Parathyroid adenoma (tissue), 2 donors: ENCODE measurements around the gene LRRC31.
A peak's percentile ranks its signal among the peaks of the same experiment; 100 is the strongest.

Experiments used
- H2AFZ ChIP-seq: fragments of 300-600 bp; sonication (generic); one replicate; pipeline ENCODE4 v1.7.0; 2017; ENCODE audit warnings: antibody characterized with exemption, mild to moderate bottlenecking
- H3K27ac ChIP-seq: fragments of 300-600 bp; sonication (generic); one replicate; pipeline ENCODE4 v1.7.0; 2017
- H3K27me3 ChIP-seq: fragments of 300-600 bp; sonication (generic); one replicate; pipeline ENCODE4 v1.7.0; 2017; ENCODE audit warnings: low read length; ENCODE audit not compliant: control insufficient read depth, insufficient read depth
- H3K36me3 ChIP-seq: fragments of 300-600 bp; sonication (generic); one replicate; pipeline ENCODE4 v1.7.0; 2017; ENCODE audit warnings: low read length; ENCODE audit not compliant: control insufficient read depth, insufficient read depth
- H3K4me1 ChIP-seq: fragments of 300-600 bp; sonication (generic); one replicate; pipeline ENCODE4 v1.7.0; 2017; ENCODE audit warnings: control low read depth
- H3K4me2 ChIP-seq: fragments of 300-600 bp; sonication (generic); one replicate; pipeline ENCODE4 v1.7.0; 2017; ENCODE audit warnings: low read length
- H3K4me3 ChIP-seq: fragments of 300-600 bp; sonication (generic); one replicate; pipeline ENCODE4 v1.7.0; 2017; ENCODE audit warnings: low read depth, low read length
- H3K79me2 ChIP-seq: fragments of 300-600 bp; sonication (generic); one replicate; pipeline ENCODE4 v1.7.0; 2017; ENCODE audit warnings: control low read depth
- H3K9ac ChIP-seq: fragments of 300-600 bp; sonication (generic); one replicate; pipeline ENCODE4 v1.7.0; 2017; ENCODE audit warnings: mild to moderate bottlenecking
- H3K9me3 ChIP-seq: fragments of 300-600 bp; sonication (generic); one replicate; pipeline ENCODE4 v1.7.0; 2017; ENCODE audit warnings: low read length; ENCODE audit not compliant: control insufficient read depth
- TF ChIP-seq, protein P1 (sequence below): fragments of 300-600 bp; sonication (generic); IDR thresholded peaks from one replicate; pipeline ENCODE4 v1.7.0; 2017; ENCODE audit warnings: antibody characterized with exemption, mild to moderate bottlenecking
- donor health status: primary hyperparathyroidism.

LRRC31 gene

DNA sequence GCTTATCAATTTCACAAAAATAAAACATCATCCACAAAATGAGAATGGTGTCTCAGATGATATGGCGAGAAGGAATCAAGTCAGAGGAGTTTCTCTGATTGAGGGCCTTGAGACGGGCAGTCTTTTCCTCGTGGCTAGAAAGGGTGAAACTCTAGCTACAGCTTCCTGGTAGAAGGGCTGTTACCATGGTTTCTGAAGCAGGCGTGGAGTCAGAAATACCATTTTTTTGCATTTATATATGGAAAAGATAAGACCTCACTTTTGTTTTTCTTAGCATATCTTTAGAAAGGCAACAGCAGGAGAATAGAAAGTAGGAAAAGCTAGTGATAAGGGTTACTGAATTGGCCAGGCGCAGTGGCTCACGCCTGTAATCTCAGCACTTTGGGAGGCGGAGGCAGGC is 24.4 kb upstream of the LRRC31 start:
- no peak overlapping the region for H3K9ac ChIP-seq
- H3K27ac ChIP-seq, result no peak overlapping the region
- H2AFZ ChIP-seq, result no peak overlapping the region
- no peaks in the 10 kb centered on the region for H3K9me3 ChIP-seq
- no peaks in the 10 kb centered on the region for H3K36me3 ChIP-seq
- H3K27me3 ChIP-seq, result no peaks in the 10 kb centered on the region
- TF ChIP-seq, protein P1, sequence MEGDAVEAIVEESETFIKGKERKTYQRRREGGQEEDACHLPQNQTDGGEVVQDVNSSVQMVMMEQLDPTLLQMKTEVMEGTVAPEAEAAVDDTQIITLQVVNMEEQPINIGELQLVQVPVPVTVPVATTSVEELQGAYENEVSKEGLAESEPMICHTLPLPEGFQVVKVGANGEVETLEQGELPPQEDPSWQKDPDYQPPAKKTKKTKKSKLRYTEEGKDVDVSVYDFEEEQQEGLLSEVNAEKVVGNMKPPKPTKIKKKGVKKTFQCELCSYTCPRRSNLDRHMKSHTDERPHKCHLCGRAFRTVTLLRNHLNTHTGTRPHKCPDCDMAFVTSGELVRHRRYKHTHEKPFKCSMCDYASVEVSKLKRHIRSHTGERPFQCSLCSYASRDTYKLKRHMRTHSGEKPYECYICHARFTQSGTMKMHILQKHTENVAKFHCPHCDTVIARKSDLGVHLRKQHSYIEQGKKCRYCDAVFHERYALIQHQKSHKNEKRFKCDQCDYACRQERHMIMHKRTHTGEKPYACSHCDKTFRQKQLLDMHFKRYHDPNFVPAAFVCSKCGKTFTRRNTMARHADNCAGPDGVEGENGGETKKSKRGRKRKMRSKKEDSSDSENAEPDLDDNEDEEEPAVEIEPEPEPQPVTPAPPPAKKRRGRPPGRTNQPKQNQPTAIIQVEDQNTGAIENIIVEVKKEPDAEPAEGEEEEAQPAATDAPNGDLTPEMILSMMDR, result no peak
- H3K4me3 ChIP-seq, result no peak overlapping the region
- H3K4me2 ChIP-seq, result no peak overlapping the region
- no peaks in the 10 kb centered on the region for H3K79me2 ChIP-seq
- H3K4me1 ChIP-seq, result no peaks in the 10 kb centered on the region

DNA sequence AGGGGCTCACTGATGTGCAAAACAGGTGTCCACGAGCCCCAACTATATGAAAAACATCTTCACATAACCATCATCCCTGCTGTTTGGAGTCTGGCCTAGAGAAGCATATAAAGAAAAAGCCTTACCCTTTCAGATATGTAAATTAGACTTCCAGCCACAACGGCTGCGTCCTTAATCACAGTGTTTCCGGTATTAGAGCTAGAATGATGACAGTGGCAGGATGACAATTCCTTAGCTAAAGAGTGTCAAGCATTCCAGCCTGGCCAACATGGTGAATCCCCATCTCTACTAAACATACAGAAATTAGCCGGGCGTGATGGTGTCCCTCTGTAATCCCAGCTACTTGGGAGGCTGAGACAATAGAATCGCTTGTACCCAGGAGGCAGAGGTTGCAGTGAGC is 22.2 kb upstream of the LRRC31 start:
- Histone ChIP-seq H3K9me3 (no peaks in the 10 kb centered on the region), H2AFZ (no peak overlapping the region), H3K36me3 (no peaks in the 10 kb centered on the region), H3K9ac (no peak overlapping the region), H3K4me2 (no peak overlapping the region), H3K79me2 (no peaks in the 10 kb centered on the region), H3K4me3 (no peak overlapping the region), H3K27ac (no peak overlapping the region), H3K4me1 (no peaks in the 10 kb centered on the region), H3K27me3 (no peaks in the 10 kb centered on the region)
- TF ChIP-seq, protein P1, result no peak

DNA sequence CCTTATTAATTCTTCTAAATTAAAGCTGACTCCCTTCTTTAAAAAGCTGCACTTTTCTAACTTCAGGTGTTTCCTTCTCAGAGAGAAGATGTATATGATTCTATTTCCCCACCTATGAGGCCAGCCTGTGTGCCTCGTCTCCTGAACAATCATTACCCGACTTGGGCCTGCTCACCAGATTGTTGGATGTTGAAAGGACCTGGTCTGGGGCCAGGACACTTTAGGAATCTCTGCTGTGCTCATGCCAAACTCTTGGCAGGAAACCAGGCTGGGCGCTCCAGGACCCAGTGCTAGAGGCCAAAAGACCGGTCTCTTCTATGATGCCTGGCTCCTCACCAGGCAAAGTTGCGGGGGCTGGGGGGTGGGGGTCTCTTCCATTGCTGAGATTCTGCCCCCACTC is 16.9 kb upstream of the LRRC31 start:
- no peak overlapping the region for H3K4me2 ChIP-seq
- TF ChIP-seq, protein P1, result no peak
- no peaks in the 10 kb centered on the region for H3K79me2 ChIP-seq
- peak overlapping the region; percentile 7 for H2AFZ ChIP-seq
- H3K27me3 ChIP-seq, result no peaks in the 10 kb centered on the region
- H3K27ac ChIP-seq, result no peak overlapping the region
- H3K4me1 ChIP-seq, result no peaks in the 10 kb centered on the region
- H3K4me3 ChIP-seq, result no peak overlapping the region
- no peaks in the 10 kb centered on the region for H3K36me3 ChIP-seq
- no peaks in the 10 kb centered on the region for H3K9me3 ChIP-seq
- H3K9ac ChIP-seq, result no peak overlapping the region

DNA sequence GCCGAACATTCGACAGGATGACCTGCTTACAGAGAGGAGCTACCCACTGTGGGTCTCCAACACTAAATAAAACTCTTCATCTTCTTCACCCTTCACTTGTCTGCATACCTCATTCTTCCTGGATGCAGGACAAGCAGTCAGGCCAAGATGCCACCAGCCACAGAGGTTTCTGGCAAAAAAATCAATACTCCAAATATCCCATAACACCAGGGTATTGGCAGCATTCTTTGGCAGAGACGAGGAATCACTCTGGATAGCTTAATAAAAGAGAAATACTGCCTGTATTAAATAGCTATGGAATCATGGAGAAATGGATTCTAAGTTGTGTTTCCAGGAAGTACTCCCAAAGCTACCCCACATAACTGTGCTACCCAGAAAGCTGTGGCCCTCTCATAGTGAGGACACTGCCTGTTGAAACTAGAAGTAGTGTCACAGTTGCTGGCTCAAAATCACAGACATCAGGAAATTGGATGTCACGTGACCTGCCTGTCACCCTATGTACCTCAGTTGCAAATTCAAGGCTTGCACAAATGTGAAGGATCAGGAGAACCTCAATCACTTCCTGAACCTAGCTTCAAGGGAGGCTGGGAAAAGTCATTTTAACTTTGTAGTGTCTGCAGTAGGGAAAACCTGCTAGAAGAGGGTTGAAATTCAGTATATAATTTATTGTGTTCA is 11.0 kb upstream of the LRRC31 start:
- Histone ChIP-seq H3K27ac (no peak overlapping the region), H3K4me1 (no peaks in the 10 kb centered on the region), H3K27me3 (no peaks in the 10 kb centered on the region), H3K9ac (no peak overlapping the region), H3K79me2 (no peaks in the 10 kb centered on the region), H3K9me3 (no peaks in the 10 kb centered on the region), H3K4me2 (no peak overlapping the region), H3K36me3 (no peaks in the 10 kb centered on the region), H3K4me3 (no peak overlapping the region), H2AFZ (no peak overlapping the region)
- TF ChIP-seq, protein P1, result no peak
